Peyer's patch (tissue), 4 donors: ENCODE measurements around the gene TMPRSS13.

Experiments
- CTCF ChIP-seq, 6 experiments: fragments of 450-650 bp in 4 of 6; fragments of 200-600 bp in 2 of 6; sonication (generic) in 1 of 6; IDR thresholded peaks; one replicate each; pipeline ENCODE4 v1.5.1; 2017 to 2019; ENCODE audit warnings: antibody characterized with exemption in 6 of 6, mild to moderate bottlenecking in 3 of 6, moderate library complexity in 1 of 6
- POLR2A ChIP-seq, 2 donors: fragments of 450-650 bp; IDR thresholded peaks; one replicate each; pipeline ENCODE4 v1.5.1; 2017; ENCODE audit warnings: antibody characterized with exemption in 2 of 2, mild to moderate bottlenecking in 2 of 2, moderate library complexity in 2 of 2

GRCh38 chr11:117862753-117863152 lies 66.4 kb downstream of the TMPRSS13 start:
- TF ChIP-seq CTCF (IDR thresholded peaks at IDR 0.05): no peak
- TF ChIP-seq POLR2A (IDR thresholded peaks at IDR 0.05): no peak
